Heart left ventricle (tissue), 16 donors: Measurements from ENCODE around the gene SORCS2. TPM values are rescaled to one million over a fixed set of nuclear protein-coding genes. Genes with fewer than 3 reads are reported as not detected.

Source experiments
- ATAC-seq, 4 donors: fragments of 200-7000 bp; cut with Tn5 transposase; one replicate each; pipeline ENCODE4 v1.9.1; 2020 to 2022; ENCODE audit warnings: moderate library complexity in 4 of 4, mild to moderate bottlenecking in 3 of 4, moderate number of reproducible peaks in 1 of 4
- DNase-seq, 5 donors: peaks; one replicate each; pipeline ENCODE4 v3.0.0-alpha.2; 2020
- H3K27ac ChIP-seq, 12 donors: fragments of 200-600 bp; sonication (generic) in 4 of 12; one replicate each; pipeline versions ENCODE4 v1.5.0 to v1.8.0; 2016 to 2022; ENCODE audit warnings: mild to moderate bottlenecking in 2 of 12
- H3K27me3 ChIP-seq, 9 donors: fragments of 200-600 bp; sonication (generic) in 2 of 9; one replicate each; pipeline versions ENCODE4 v1.5.1 to v1.8.0; 2016 to 2022; ENCODE audit warnings: mild to moderate bottlenecking in 3 of 9
- H3K36me3 ChIP-seq, 9 donors: fragments of 200-600 bp; sonication (generic) in 2 of 9; one replicate each; pipeline versions ENCODE4 v1.5.0 to v1.8.0; 2018 to 2022; ENCODE audit warnings: mild to moderate bottlenecking in 2 of 9
- H3K4me1 ChIP-seq, 12 donors: fragments of 200-600 bp; sonication (generic) in 4 of 12; one replicate each; pipeline versions ENCODE4 v1.5.0 to v1.8.0; 2016 to 2022; ENCODE audit warnings: mild to moderate bottlenecking in 3 of 12
- H3K4me3 ChIP-seq, 12 donors: fragments of 200-600 bp; sonication (generic) in 4 of 12; one replicate each; pipeline versions ENCODE4 v1.5.0 to v1.8.0; 2017 to 2022; ENCODE audit warnings: mild to moderate bottlenecking in 9 of 12, moderate library complexity in 4 of 12
- H3K9me3 ChIP-seq, 12 donors: fragments of 200-600 bp; sonication (generic) in 4 of 12; one replicate each; pipeline versions ENCODE4 v1.5.0 to v1.8.0; 2016 to 2022; ENCODE audit warnings: mild to moderate bottlenecking in 1 of 12
- POLR2A ChIP-seq, 2 donors: fragments of 450-650 bp; IDR thresholded peaks; one replicate each; pipeline ENCODE4 v1.6.1; 2017; ENCODE audit warnings: antibody characterized with exemption in 2 of 2, mild to moderate bottlenecking in 2 of 2, moderate library complexity in 2 of 2
- WGBS, 4 donors: extraction: QIAGEN DNeasy Blood & Tissue Kit in 2 of 4; methylation state at CpG; one replicate each; pipeline versions ENCODE4 v1.1.5 to v1.1.7; 2013 to 2018; 5-methylcytosine and 5-hydroxymethylcytosine counted together
- intact Hi-C, 10 donors: fragments of 100-400 bp; cut with DNase I; formaldehyde crosslinking; loops; one replicate each; pipeline versions ENCODE4 v1.11.1 to v1.14.2; 2022
- polyA plus RNA-seq, 2 donors: library from polyadenylated mRNA; stranded (reverse); fragments of 200-250 nt; gene quantifications; one replicate each; pipeline ENCODE4 v1.2.3, GENCODE V29; 2013
- total RNA-seq, 9 donors: library from RNA; depleted of rRNA in 2 of 9; stranded (reverse); fragments of >200 nt in 2 of 9; fragmentation: NEBNext Ultra II Directional in 3 of 9; extraction: Animal tissue kit (Norgen Biotek cat#: 25700) in 3 of 9; gene quantifications; one replicate each; pipeline versions ENCODE4 v1.1.0 to v1.2.4, GENCODE V29; 2016 to 2023
- TF ChIP-seq, protein P1 (sequence below), 12 donors: fragments of 200-600 bp; sonication (generic) in 4 of 12; IDR thresholded peaks; one replicate each; pipeline versions ENCODE4 v1.5.0 to v1.8.0; 2018 to 2022; ENCODE audit warnings: antibody characterized with exemption in 12 of 12, mild to moderate bottlenecking in 5 of 12
- donor health status: ischemic (EF 13 %, LVEDD 7.1; RV severe dilation, severe dysfunction).
- donor health status: healthy with polysubstance abuse.
- donor health status: DM: no; HTN: yes; CAD: no.
- donor health status: DM: no; HTN: no; CAD: no.
- donor health status: ischemic (EF 25% LVEDD 6.9; RV normal size, moderate dysfunction).
- donor health status: ischemic (EF 25% LVEDD 5.7; RV mildly dilated, moderate dysfunction).
- donor health status: healthy.
- donor health status: DM: yes; HTN: yes; CAD: no.
- donor health status: ischemic (EF 35%, LVEDD 5.7; RV mildly dilated, moderate dysfunction).
- donor health status: nonischemic (EF 11% LVEDD 7.7; RV severe dilation, severe dysfunction).
- donor health status: DM: yes; HTN: yes; CAD: no.
- donor health status: PGD.
- donor health status: ischemic (EF 29% LVEDD 5.4; RV normal size, mild dysfunction).
- donor health status: nonischemic (EF 23%, LVEDD 6.1; RV moderate dilation, normal function).

Gene SORCS2
- total and polyA plus RNA-seq, 11 donors, result 0.28 to 5.5 (median 2.4) TPM

DNA sequence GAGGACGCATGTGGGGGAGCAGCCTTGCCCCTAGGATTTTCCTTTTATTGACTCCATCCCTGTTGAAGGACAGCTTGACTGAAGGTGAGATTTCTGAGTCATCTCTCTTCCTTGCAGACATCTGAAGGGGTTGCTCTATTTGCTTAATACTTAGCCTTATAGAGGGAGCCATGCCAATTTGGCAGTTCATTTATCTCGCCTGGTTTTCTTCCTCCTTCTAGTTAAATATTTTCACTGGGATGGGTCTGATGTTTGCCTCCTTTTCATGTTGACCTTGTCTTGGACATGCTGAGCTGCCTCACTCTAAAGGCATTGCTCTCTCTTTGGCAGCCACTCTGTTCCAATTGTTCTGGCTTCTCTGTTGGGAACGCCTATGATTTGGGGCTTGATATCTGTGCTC is 393.4 kb downstream of the SORCS2 start:
- TF ChIP-seq, protein P1, sequence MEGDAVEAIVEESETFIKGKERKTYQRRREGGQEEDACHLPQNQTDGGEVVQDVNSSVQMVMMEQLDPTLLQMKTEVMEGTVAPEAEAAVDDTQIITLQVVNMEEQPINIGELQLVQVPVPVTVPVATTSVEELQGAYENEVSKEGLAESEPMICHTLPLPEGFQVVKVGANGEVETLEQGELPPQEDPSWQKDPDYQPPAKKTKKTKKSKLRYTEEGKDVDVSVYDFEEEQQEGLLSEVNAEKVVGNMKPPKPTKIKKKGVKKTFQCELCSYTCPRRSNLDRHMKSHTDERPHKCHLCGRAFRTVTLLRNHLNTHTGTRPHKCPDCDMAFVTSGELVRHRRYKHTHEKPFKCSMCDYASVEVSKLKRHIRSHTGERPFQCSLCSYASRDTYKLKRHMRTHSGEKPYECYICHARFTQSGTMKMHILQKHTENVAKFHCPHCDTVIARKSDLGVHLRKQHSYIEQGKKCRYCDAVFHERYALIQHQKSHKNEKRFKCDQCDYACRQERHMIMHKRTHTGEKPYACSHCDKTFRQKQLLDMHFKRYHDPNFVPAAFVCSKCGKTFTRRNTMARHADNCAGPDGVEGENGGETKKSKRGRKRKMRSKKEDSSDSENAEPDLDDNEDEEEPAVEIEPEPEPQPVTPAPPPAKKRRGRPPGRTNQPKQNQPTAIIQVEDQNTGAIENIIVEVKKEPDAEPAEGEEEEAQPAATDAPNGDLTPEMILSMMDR (IDR thresholded peaks at IDR 0.05), result no peak
- no peak for TF ChIP-seq POLR2A (IDR thresholded peaks at IDR 0.05)
- ATAC-seq, result no peak
- intact Hi-C loops, result no loop called here

DNA sequence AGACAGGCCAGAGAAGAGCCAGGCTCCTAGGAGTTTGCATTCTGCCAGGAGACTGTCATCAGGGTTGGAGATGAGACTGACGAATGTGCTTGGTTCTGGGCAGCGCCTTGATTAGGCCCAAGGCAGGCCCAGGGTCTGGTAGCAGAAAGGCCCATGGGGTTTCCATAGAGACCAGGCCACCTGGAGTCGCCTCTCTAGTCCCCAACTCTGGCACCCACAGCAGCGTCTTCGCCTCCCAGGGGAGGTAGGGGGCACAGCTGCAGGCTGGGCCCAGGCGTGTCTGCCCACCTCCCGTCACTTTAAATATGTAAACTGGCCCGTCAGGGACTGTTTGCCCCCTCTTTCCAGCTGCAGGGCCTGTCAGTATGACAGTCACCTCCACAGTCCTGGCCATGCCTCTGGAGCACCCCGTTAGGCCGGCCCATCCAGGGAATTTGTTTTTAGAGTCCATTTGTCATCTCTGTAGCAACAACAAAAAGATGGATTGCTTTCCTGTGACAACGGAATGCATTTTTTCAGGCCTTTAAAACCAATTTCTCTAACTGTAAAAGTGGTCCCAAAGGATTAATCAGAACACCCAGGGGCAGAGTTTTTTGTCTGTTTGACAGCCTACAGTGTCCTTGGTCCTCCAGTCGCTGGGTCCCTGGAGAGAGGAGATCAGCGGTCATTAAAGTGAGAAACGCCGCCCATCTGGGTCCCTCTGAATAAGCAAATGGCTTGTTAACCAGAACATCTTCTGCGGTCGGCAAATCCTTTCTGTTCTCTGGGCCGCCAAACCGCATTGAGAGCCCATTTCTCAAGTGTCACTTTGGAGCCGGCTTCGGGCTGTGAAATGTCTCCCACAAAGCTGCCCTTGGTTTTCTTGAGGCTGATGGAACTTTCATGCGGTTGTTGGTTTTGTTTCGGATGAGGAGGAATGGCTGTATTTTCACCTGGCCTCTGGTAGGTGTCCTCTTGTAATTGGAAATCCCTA is 395.4 kb downstream of the SORCS2 start:
- no peak overlapping the region for H3K27ac ChIP-seq
- H3K4me3 ChIP-seq, result no peak overlapping the region
- no peaks in the 10 kb centered on the region for H3K36me3 ChIP-seq
- no peaks in the 10 kb centered on the region for H3K4me1 ChIP-seq
- intact Hi-C loops, result no loop called here
- WGBS, 4 donors, result 68 to 74% (median 69%) methylated on average over 23 of the region's 23 CpGs
- no peak for ATAC-seq
- DNase-seq, result no peak
- peaks cover 0 to 3% (median 0%) of the 10 kb centered on the region in 9 donors for H3K27me3 ChIP-seq
- no peak for TF ChIP-seq POLR2A (IDR thresholded peaks at IDR 0.05)
- peaks cover 0 to 4% (median 0%) of the 10 kb centered on the region in 12 donors for H3K9me3 ChIP-seq

More for the DNA sequence above, 393.4 kb downstream of the SORCS2 start:
- Histone ChIP-seq H3K27me3 (no peaks in the 10 kb centered on the region), H3K9me3 (peaks cover 0 to 10% (median 0%) of the 10 kb centered on the region in 12 donors), H3K27ac (no peak overlapping the region), H3K4me1 (no peaks in the 10 kb centered on the region), H3K36me3 (no peaks in the 10 kb centered on the region), H3K4me3 (no peak overlapping the region)
- no peak for DNase-seq
- 86 to 89% (median 88%) methylated on average over 3 of the region's 3 CpGs for WGBS, 4 donors

- 61 to 77% (median 68%) methylated on average over 7 of the region's 7 CpGs for WGBS, 4 donors
- intact Hi-C loops, result no loop called here
- TF ChIP-seq, protein P1 (IDR thresholded peaks at IDR 0.05), result no peak
- no peak for TF ChIP-seq POLR2A (IDR thresholded peaks at IDR 0.05)
- no peak overlapping the region for H3K4me3 ChIP-seq
- ATAC-seq (no peak), DNase-seq (peak in 1 of 5 donors; percentile 20)
- peaks cover 0 to 4% (median 0%) of the 10 kb centered on the region in 12 donors for H3K9me3 ChIP-seq
- H3K27me3 ChIP-seq, result peaks cover 0 to 3% (median 0%) of the 10 kb centered on the region in 9 donors
- no peaks in the 10 kb centered on the region for H3K36me3 ChIP-seq
- no peaks in the 10 kb centered on the region for H3K4me1 ChIP-seq
- no peak overlapping the region for H3K27ac ChIP-seq
These were observed 397.9 kb downstream of the SORCS2 start for GRCh38 chr4:7590189-7590588.

GRCh38 chr4:7590899-7591298 is 398.6 kb downstream of the SORCS2 start:
- Histone ChIP-seq H3K9me3 (peaks cover 0 to 4% (median 0%) of the 10 kb centered on the region in 12 donors), H3K4me3 (no peak overlapping the region), H3K27ac (no peak overlapping the region), H3K27me3 (peaks cover 0 to 3% (median 0%) of the 10 kb centered on the region in 9 donors), H3K36me3 (no peaks in the 10 kb centered on the region), H3K4me1 (peaks cover 0 to 5% (median 0%) of the 10 kb centered on the region in 12 donors)
- WGBS, 4 donors, result 74 to 79% (median 77%) methylated on average over 8 of the region's 8 CpGs
- DNase-seq (no peak), ATAC-seq (no peak)
- TF ChIP-seq, protein P1 (IDR thresholded peaks at IDR 0.05), result no peak
- TF ChIP-seq POLR2A (IDR thresholded peaks at IDR 0.05), result no peak
- intact Hi-C loops, result no loop called here
